A204.1 (cell line): ENCODE measurements around the gene KRTAP5-1.
"Not testable (repeated sequence)": the region's sequence is repeated elsewhere in the genome, so short reads cannot be mapped to it uniquely, and the experiment has no call there.

Source experiments
- FAIRE-seq: peaks from 2 replicates; lab custom pipeline; 2012; peaks lifted over from hg19 to GRCh38; lab: Jason Lieb, UNC

KRTAP5-1 gene

GRCh38 chr11:1600626-1601025, 15.5 kb upstream of the KRTAP5-1 start:
- no peak for FAIRE-seq

DNA sequence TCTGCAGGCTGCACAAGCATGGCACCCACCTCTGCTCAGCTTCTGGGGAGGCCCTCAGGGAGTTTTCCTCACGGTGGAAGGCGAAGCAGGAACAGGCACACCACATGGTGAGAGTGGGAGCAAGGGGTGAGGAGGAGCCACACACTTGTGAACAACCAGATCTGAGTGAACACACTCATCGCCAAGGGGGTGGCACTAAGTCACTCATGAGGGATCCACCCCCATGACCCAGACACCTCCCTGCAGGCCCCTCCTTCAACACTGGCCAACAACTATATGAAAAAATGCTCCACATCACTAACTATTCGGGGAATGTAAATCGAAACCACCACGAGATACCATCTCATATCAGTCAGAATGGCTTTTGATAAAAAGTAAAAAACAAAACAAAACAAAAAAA, 13.7 kb upstream of the KRTAP5-1 start:
- FAIRE-seq, result no peak

DNA sequence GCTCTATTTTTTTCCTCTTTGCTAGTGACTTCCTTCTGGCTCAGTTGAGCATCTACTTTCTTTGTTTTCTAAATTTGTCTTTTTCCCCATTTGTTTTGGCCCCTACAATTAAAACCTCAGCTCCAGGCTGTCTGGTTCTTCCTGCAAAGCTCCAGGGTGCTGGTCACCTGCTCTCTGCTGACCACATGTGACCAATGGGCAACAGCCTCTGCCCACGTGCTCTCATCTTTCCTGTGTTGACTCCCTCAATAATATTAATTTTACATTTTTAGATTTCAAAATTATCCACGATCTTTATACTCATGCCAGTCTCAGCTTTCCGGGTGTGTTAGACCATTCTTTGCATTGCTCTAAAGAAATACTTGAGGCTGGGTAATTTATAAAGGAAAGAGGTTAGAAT, 13.3 kb upstream of the KRTAP5-1 start:
- not testable (repeated sequence) for FAIRE-seq

- FAIRE-seq, result no peak
Measured at GRCh38 chr11:1597994-1598380, 12.9 kb upstream of the KRTAP5-1 start, which contains the start of gene KRTAP5-2. TSS of gene KRTAP5-2 (minus strand) at chr11:1598294. CDS start at chr11:1598250, 44 bp downstream.

DNA sequence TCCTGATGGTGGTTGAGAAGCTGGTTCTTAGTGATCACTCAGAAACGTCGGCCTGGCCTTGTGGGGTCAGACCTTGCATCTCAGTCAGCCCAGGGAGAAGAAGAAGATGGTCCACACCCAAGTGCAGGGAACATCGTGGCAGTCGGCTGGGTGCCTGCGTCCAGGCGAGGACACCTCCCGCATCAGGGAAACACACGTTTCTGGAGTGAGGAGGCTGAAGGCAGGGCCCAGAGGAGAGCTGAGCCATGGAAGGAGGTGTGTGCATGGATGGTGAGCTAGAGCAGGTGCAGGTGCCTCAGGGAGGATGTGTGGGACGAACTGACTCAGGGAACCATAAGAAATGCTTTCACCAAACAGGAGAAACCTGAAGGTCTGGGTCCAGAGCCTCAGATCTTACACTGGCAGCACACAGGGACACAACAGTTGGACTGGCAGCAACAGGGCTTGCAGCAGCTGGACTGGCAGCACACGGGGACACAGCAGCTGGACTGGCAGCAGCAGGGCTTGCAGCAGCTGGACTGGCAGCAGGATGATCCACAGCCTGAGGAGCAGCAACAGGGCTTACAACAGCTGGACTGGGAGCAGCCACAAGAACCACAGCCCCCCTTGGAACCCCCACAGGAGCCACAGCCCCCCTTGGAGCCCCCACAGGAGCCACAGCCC, 12.4 kb upstream of the KRTAP5-1 start:
- no peak for FAIRE-seq

GRCh38 chr11:1596576-1597121, 11.6 kb upstream of the KRTAP5-1 start:
- FAIRE-seq, result not testable (repeated sequence)

GRCh38 chr11:1595994-1596575, 11.0 kb upstream of the KRTAP5-1 start:
- FAIRE-seq, result peak; percentile 46

GRCh38 chr11:1592628-1593027, 7.5 kb upstream of the KRTAP5-1 start:
- no peak for FAIRE-seq

GRCh38 chr11:1589996-1590395, 4.9 kb upstream of the KRTAP5-1 start:
- no peak for FAIRE-seq

- not testable (repeated sequence) for FAIRE-seq
Measured at GRCh38 chr11:1589191-1589963, 4.3 kb upstream of the KRTAP5-1 start.

- FAIRE-seq, result no peak
Measured at GRCh38 chr11:1586699-1587098, 1.6 kb upstream of the KRTAP5-1 start.

DNA sequence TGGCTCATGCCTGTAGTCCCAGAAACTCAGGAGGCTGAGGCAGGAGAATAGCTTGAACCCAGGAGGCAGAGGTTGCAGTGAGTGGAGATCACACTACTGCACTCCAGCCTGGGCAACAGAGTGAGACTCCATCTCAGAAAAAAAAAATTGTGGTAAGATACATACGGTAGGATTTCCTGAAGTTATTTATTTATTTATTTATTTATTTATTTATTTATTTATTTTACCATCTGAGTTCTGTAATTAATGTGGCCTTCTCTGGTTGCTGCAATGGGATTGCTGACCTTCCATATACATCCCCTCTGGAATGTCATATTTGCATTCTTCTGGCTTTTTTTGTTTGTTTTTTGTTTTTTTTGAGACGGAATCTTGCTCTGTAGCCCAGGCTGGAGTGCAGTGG, 2.2 kb downstream of the KRTAP5-1 start:
- not testable (repeated sequence) for FAIRE-seq

DNA sequence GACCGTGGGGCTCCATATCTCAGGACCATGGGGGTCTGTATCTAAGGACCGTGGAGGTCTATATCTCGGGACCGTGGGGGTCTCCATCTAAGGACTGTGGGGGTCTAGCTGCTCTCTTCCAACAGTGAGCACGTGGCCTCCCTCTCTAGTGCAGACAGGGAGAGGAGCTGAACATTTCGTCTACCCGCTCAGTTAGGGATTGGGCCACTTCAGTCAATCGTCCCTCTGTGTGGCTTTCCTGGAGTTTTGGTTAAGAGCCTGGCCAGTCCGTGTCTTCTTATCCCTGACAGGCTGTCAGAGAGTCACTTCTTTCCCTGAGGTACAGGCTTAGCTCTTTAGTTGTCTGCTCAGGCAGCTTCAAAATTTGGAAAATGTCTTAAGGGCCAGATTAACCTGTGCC, 3.1 kb downstream of the KRTAP5-1 start:
- FAIRE-seq, result no peak

- FAIRE-seq, result no peak
Measured at GRCh38 chr11:1576825-1577224, 8.3 kb downstream of the KRTAP5-1 start.

DNA sequence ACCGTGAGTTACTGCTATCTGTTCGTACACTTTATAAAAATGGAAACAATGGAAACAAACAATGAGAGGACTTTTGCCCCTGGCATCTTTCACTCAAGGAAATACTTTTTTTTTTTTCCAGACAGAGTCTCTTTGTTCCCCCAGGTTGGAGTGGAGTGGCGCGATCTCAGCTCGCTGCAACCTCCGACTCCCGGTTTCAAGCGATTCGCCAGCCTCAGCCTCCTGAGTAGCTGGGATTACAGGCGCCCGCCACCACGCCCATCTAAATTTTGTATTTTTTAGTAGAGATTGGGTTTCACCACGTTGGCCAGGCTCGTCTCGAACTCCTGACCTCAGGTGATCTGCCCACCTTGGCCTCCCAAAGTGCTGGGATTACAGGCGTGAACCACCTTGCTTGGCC, 9.3 kb downstream of the KRTAP5-1 start:
- not testable (repeated sequence) for FAIRE-seq

DNA sequence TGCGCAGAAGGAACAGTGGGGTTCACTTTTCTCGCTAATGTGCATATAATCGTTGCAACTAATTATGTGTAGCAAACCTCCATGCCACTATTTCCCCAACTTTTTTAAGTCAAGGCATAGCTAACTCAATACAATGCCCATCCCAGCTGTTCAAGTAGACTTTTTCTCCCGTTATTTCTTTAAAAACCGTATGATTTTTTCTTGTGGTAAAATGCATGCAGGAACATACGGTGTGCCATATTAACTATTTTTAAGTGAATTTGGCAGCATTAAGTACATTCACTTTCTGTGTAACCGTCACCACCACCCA, 10.2 kb downstream of the KRTAP5-1 start:
- FAIRE-seq, result no peak

GRCh38 chr11:1574238-1574932, 10.7 kb downstream of the KRTAP5-1 start:
- no peak for FAIRE-seq

DNA sequence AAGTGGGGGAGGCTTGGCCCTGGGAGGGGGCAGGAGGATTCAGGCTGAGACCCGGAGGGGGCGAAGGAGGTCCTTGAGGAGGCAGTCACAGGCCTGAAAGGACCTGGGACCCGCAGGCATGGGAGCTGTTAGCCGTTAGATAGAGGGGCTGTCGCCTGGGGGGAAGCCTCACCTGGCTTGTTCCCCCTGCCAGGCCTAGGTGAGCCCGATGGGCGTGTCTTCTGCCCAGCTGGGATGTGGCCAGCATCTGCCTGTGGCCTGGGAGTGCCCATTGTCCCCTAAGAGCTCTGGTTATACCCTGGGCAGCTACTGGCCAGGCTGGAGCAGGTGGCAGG, 11.2 kb downstream of the KRTAP5-1 start:
- no peak for FAIRE-seq

- FAIRE-seq, result no peak
Measured at GRCh38 chr11:1573077-1573902, 11.8 kb downstream of the KRTAP5-1 start.

- no peak for FAIRE-seq
Measured at GRCh38 chr11:1572197-1573076, 12.6 kb downstream of the KRTAP5-1 start, which contains the start of gene DUSP8. TSS of gene DUSP8 (minus strand) at chr11:1572271. CDS start at chr11:1565826, 6,445 bp downstream.

DNA sequence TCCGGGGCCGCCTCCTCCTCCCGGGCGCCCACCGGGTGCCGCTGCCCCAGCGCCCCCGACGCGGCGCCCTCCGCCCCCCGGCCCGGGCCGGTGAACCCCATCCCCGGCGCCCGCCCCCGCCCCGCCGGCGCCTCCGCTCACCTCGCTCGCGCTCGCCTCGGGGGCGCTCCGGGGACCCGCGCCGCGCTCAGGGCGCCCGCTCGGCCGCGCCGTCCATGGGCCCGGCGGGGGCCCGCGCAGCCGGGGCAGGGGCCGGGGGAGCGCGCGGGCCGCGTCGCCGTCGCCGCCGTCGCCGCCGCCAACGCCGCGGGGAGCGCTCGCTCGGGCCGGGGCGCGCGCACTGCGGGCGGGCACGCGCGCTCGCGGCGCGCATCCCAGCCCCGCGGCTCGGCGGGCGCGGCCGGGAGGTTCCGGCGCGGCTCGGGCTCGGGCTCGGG, 13.3 kb downstream of the KRTAP5-1 start:
- FAIRE-seq, result no peak
